Measurements from ENCODE around the gene GOLPH3L. TPM values are rescaled to one million over a fixed set of nuclear protein-coding genes. Genes with fewer than 3 reads are reported as not detected.
A peak's percentile ranks its signal among the peaks of the same experiment; 100 is the strongest.
"Not testable (repeated sequence)": the region's sequence is repeated elsewhere in the genome, so short reads cannot be mapped to it uniquely, and the experiment has no call there.

Gene GOLPH3L
- total RNA-seq, 1 donor from 2014 or later, result 17.3 TPM

GRCh38 chr1:150718225-150718891 lies 21.4 kb upstream of the GOLPH3L start:
- Mint-ChIP-seq H3K4me3 (no peak overlapping the region), H3K27me3 (ENCODE audit: low read depth) (no peaks in the 10 kb centered on the region), H3K27ac (ENCODE audit: unreplicated experiment) (no peak overlapping the region), H3K4me1 (peaks cover under 1% of the 10 kb centered on the region), H3K36me3 (ENCODE audit: low read depth) (peaks cover 5% of the 10 kb centered on the region), H3K9me3 (peaks cover 8% of the 10 kb centered on the region)
- no peak for TF ChIP-seq CTCF (conservative IDR thresholded peaks at IDR 0.05)
- no peak for DNase-seq (ENCODE audit: low read depth, low spot score)

GRCh38 chr1:150709031-150709430 lies 12.1 kb upstream of the GOLPH3L start:
- H3K36me3 Mint-ChIP-seq (ENCODE audit: low read depth), result not testable (repeated sequence)

GRCh38 chr1:150708595-150708994 lies 11.6 kb upstream of the GOLPH3L start:
- Mint-ChIP-seq H3K4me1 (peaks cover 5% of the 10 kb centered on the region), H3K36me3 (ENCODE audit: low read depth) (no peaks in the 10 kb centered on the region), H3K27me3 (ENCODE audit: low read depth) (peaks cover 5% of the 10 kb centered on the region), H3K4me3 (no peak overlapping the region), H3K9me3 (no peaks in the 10 kb centered on the region), H3K27ac (ENCODE audit: unreplicated experiment) (no peak overlapping the region)
- no peak for TF ChIP-seq CTCF (conservative IDR thresholded peaks at IDR 0.05)
- no peak for DNase-seq (ENCODE audit: low read depth, low spot score)

More at GRCh38 chr1:150709031-150709430, 12.1 kb upstream of the GOLPH3L start:
- not testable (repeated sequence) for H3K4me1 Mint-ChIP-seq; DNase-seq (ENCODE audit: low read depth, low spot score); H3K9me3 Mint-ChIP-seq; H3K4me3 Mint-ChIP-seq; H3K27ac Mint-ChIP-seq (ENCODE audit: unreplicated experiment); H3K27me3 Mint-ChIP-seq (ENCODE audit: low read depth)

GRCh38 chr1:150706091-150706490 lies 9.1 kb upstream of the GOLPH3L start:
- Mint-ChIP-seq H3K4me3 (no peak overlapping the region), H3K36me3 (ENCODE audit: low read depth) (no peaks in the 10 kb centered on the region), H3K27ac (ENCODE audit: unreplicated experiment) (no peak overlapping the region), H3K4me1 (no peaks in the 10 kb centered on the region), H3K27me3 (ENCODE audit: low read depth) (peaks cover 16% of the 10 kb centered on the region), H3K9me3 (no peaks in the 10 kb centered on the region)
- TF ChIP-seq CTCF (conservative IDR thresholded peaks at IDR 0.05), result no peak
- no peak for DNase-seq (ENCODE audit: low read depth, low spot score)

GRCh38 chr1:150703427-150703826 lies 6.5 kb upstream of the GOLPH3L start:
- H3K27ac Mint-ChIP-seq (ENCODE audit: unreplicated experiment), result no peak overlapping the region
- peaks cover 30% of the 10 kb centered on the region for H3K27me3 Mint-ChIP-seq (ENCODE audit: low read depth)
- H3K9me3 Mint-ChIP-seq, result no peaks in the 10 kb centered on the region
- no peaks in the 10 kb centered on the region for H3K4me1 Mint-ChIP-seq
- no peak overlapping the region for H3K4me3 Mint-ChIP-seq
- DNase-seq (ENCODE audit: low read depth, low spot score), result no peak
- no peaks in the 10 kb centered on the region for H3K36me3 Mint-ChIP-seq (ENCODE audit: low read depth)
- TF ChIP-seq CTCF (conservative IDR thresholded peaks at IDR 0.05), result no peak

- Mint-ChIP-seq H3K27ac (ENCODE audit: unreplicated experiment) (peak overlapping the region; percentile 98), H3K27me3 (ENCODE audit: low read depth) (peaks cover 18% of the 10 kb centered on the region), H3K36me3 (ENCODE audit: low read depth) (peaks cover 3% of the 10 kb centered on the region), H3K4me3 (peak overlapping the region; percentile 93), H3K9me3 (no peaks in the 10 kb centered on the region), H3K4me1 (peaks cover 23% of the 10 kb centered on the region)
- no peak for TF ChIP-seq CTCF (conservative IDR thresholded peaks at IDR 0.05)
- DNase-seq (ENCODE audit: low read depth, low spot score), result no peak
These were observed 364 bp downstream of the GOLPH3L start for GRCh38 chr1:150696590-150696989.
